Measurements from ENCODE around the gene ZNF529.

ZNF529 gene

GRCh38 chr19:36547001-36547732, 25.9 kb downstream of the ZNF529 start:
- peak; percentile 54; the same call in 1 of the 2 replicates for TF ChIP-seq TCF12 (IDR thresholded peaks at IDR 0.05; ENCODE audit: low read depth)
- no peak for TF ChIP-seq YY1 (IDR thresholded peaks at IDR 0.05; ENCODE audit: low read depth)
- TF ChIP-seq USF1 (IDR thresholded peaks at IDR 0.05): peak; percentile 23; the same call in 1 of the 2 replicates

GRCh38 chr19:36528921-36529518, 44.1 kb downstream of the ZNF529 start:
- no peak for TF ChIP-seq EP300 (IDR thresholded peaks at IDR 0.05; ENCODE audit: borderline replicate concordance)
- no peak for TF ChIP-seq FOXM1 (IDR thresholded peaks at IDR 0.05; ENCODE audit: borderline replicate concordance, low read depth)
- no peak for TF ChIP-seq MAX (IDR thresholded peaks at IDR 0.05)
- TF ChIP-seq CEBPB (IDR thresholded peaks at IDR 0.05): no peak
- TF ChIP-seq NFIC (IDR thresholded peaks at IDR 0.05): no peak
- TF ChIP-seq CREB1 (IDR thresholded peaks at IDR 0.05; ENCODE audit: low read depth): no peak
- TF ChIP-seq TAF1 (IDR thresholded peaks at IDR 0.05; ENCODE audit: low read depth): no peak
- no peak for TF ChIP-seq TCF12 (IDR thresholded peaks at IDR 0.05; ENCODE audit: low read depth)
- TF ChIP-seq EGR1 (IDR thresholded peaks at IDR 0.05): no peak
- no peak for TF ChIP-seq ZBTB7A (IDR thresholded peaks at IDR 0.05; ENCODE audit: low read depth)

GRCh38 chr19:36528194-36528920, 44.7 kb downstream of the ZNF529 start, which contains the start of gene ZNF260:
ZNF260 (minus strand) TSS chr19:36528271; CDS start chr19:36515238, 13,033 bp downstream.
- TF ChIP-seq RAD21 (IDR thresholded peaks at IDR 0.05; ENCODE audit: low read depth) (no peak), MAX (IDR thresholded peaks at IDR 0.05) (peak; percentile 73), ZBTB7A (IDR thresholded peaks at IDR 0.05; ENCODE audit: low read depth) (no peak), TEAD4 (IDR thresholded peaks at IDR 0.05) (no peak), TCF12 (IDR thresholded peaks at IDR 0.05; ENCODE audit: low read depth) (peak; percentile 35; the same call in 1 of the 2 replicates), CREB1 (IDR thresholded peaks at IDR 0.05; ENCODE audit: low read depth) (peak; percentile 77), TAF1 (IDR thresholded peaks at IDR 0.05; ENCODE audit: low read depth) (peak; percentile 64), NFIC (IDR thresholded peaks at IDR 0.05) (no peak), USF1 (IDR thresholded peaks at IDR 0.05) (no peak; the same call in 1 of the 2 replicates), FOXM1 (IDR thresholded peaks at IDR 0.05; ENCODE audit: borderline replicate concordance, low read depth) (no peak), REST (IDR thresholded peaks at IDR 0.05; ENCODE audit: low read depth) (no peak), CEBPB (IDR thresholded peaks at IDR 0.05) (no peak), YY1 (IDR thresholded peaks at IDR 0.05; ENCODE audit: low read depth) (peak; percentile 94), EGR1 (IDR thresholded peaks at IDR 0.05) (no peak), EP300 (IDR thresholded peaks at IDR 0.05; ENCODE audit: borderline replicate concordance) (no peak)

GRCh38 chr19:36527873-36528193, 45.3 kb downstream of the ZNF529 start:
- TF ChIP-seq YY1 (IDR thresholded peaks at IDR 0.05; ENCODE audit: low read depth): no peak
- no peak for TF ChIP-seq CEBPB (IDR thresholded peaks at IDR 0.05)
- no peak for TF ChIP-seq USF1 (IDR thresholded peaks at IDR 0.05)
- TF ChIP-seq ZBTB7A (IDR thresholded peaks at IDR 0.05; ENCODE audit: low read depth): no peak
- TF ChIP-seq TAF1 (IDR thresholded peaks at IDR 0.05; ENCODE audit: low read depth): no peak
- TF ChIP-seq EGR1 (IDR thresholded peaks at IDR 0.05): no peak
- no peak for TF ChIP-seq EP300 (IDR thresholded peaks at IDR 0.05; ENCODE audit: borderline replicate concordance)
- no peak for TF ChIP-seq REST (IDR thresholded peaks at IDR 0.05; ENCODE audit: low read depth)

- TF ChIP-seq FOXM1 (IDR thresholded peaks at IDR 0.05; ENCODE audit: borderline replicate concordance, low read depth): no peak
- TF ChIP-seq REST (IDR thresholded peaks at IDR 0.05; ENCODE audit: low read depth): no peak
- TF ChIP-seq EP300 (IDR thresholded peaks at IDR 0.05; ENCODE audit: borderline replicate concordance): no peak
These were observed 45.8 kb downstream of the ZNF529 start for GRCh38 chr19:36527341-36527740.

Measured in Ishikawa (cell line).